Dermis lymphatic vessel endothelial cell (primary cell): ENCODE measurements around the gene CAPS. TPM values are rescaled to one million over a fixed set of nuclear protein-coding genes. Genes with fewer than 3 reads are reported as not detected.

Experiments
- total RNA-seq: library from RNA; depleted of rRNA; stranded (reverse); fragments of >200 nt; gene quantifications from 2 replicates; pipeline ENCODE4 v1.2.1, GENCODE V29; 2014

The CAPS gene
- total RNA-seq = 3.3 and 4.9 TPM in 2 replicates

DNA sequence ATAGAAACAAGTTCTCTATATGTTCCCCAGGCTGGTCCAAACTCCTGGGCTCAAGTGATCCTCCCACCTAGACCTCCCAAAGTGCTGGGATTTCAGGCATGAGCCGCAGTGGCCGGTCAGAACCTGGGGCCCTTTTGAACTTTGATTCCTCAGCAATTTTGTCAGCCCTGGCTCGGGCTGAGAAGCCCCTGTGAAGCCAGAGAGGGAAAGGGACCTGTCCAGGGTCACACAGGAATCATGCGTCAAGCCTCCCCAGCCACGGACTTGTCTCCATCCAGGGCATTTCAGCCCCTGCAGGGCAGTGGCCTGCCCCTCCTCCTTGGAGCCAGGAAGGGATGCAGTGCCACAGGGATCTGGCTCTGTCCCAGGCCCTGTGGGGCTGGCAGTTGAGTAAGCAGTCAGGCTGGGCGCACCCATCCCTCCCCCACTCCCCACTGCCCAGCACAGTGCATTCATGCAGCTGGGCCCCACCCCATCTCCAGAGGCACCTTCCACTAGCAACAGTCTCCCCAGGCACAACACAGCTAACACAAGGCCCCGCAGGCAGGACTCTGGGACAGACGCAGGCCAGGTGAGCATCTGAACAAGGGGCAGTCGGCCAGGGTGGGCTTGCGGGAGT lies at the start of gene CAPS:
TSS of gene CAPS (plus strand) at position 516 of the 619 bp plus-strand sequence. CDS start 153 bp downstream, outside the sequence.

DNA sequence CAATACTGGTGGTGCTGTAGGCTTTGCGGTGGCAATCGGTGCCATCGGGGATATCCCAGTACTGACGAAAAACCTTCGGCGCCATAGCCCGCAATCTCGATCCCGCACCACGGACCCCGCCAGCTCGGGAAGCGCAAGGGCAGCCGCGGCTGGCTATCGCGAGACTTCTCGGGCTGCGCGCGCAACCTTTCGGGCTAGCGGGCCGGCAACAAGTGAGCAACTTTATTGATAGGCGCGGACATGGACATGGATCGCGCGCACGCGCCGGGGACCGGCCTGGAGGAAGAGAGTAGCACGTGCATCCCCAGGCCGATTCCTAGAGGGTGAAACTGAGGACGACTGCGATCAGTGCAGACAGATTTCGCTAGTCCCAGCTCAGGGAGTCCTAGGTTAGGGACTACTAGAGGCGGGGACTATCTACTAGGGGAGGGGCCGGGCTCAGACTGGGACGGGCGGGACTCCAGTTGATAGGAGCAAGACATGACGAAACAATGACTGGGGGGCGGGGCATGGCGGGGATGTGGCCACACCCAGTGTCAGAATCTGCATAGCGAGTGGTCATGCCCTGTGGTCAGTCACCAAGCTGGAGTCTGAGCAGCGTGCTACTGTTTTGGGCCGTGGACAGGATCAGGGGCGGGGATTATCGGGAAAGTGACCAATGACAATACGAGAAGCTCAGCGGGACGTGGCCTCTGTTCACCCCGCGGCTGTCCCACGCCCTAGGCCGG lies 10.3 kb upstream of the CAPS start, which contains the start of gene NDUFA11:
TSS of gene NDUFA11 (minus strand) at position 167 of the 728 bp plus-strand sequence. CDS start at position 85, 82 bp downstream.

GRCh38 chr19:5904352-5905113 lies 9.5 kb upstream of the CAPS start, which contains the start of gene VMAC:
Gene VMAC, plus strand, starts transcription at chr19:5904872. Its CDS starts 19 bp downstream, at chr19:5904891.

Other genes starting within 250 kb of the CAPS start
- 26.2 and 71.1 TPM in 2 replicates for gene MICOS13, start 233.7 kb upstream of the CAPS start, total RNA-seq
- gene HSD11B1L, start 233.2 kb upstream of the CAPS start, total RNA-seq = 3.7 and 6.1 TPM in 2 replicates
- 575 and 962 TPM in 2 replicates for gene RPL36, start 224.0 kb upstream of the CAPS start, total RNA-seq
- gene LONP1, start 194.1 kb upstream of the CAPS start, total RNA-seq = 47.4 and 48.4 TPM in 2 replicates
- gene CATSPERD, start 193.6 kb upstream of the CAPS start, total RNA-seq = not detected in 2 replicates
- gene PRR22, start 129.5 kb upstream of the CAPS start, total RNA-seq = 0.26 and 0.33 TPM in 2 replicates
- 20.8 and 27.1 TPM in 2 replicates for gene DUS3L, start 123.1 kb upstream of the CAPS start, total RNA-seq
- gene NRTN, start 109.2 kb upstream of the CAPS start, total RNA-seq = 0.26 and 0.65 TPM in 2 replicates
- not detected in 2 replicates for gene FUT6, start 74.6 kb upstream of the CAPS start, total RNA-seq
- not detected in 2 replicates for gene FUT3, start 62.8 kb upstream of the CAPS start, total RNA-seq
- gene FUT5, start 43.7 kb upstream of the CAPS start, total RNA-seq = not detected in 2 replicates
- 174 and 234 TPM in 2 replicates for gene NDUFA11, start 10.5 kb upstream of the CAPS start, total RNA-seq
- 5.9 and 7.9 TPM in 2 replicates for gene VMAC, start 9.4 kb upstream of the CAPS start, total RNA-seq
- 26.3 and 29.0 TPM in 2 replicates for gene RANBP3, start 63.9 kb downstream of the CAPS start, total RNA-seq
- gene RFX2, start 196.2 kb downstream of the CAPS start, total RNA-seq = 1.8 and 2.4 TPM in 2 replicates
- not detected in 2 replicates for gene ACSBG2, start 221.4 kb downstream of the CAPS start, total RNA-seq